HT-29 (cell line): ENCODE results near the gene TMEM167B. TPM values are rescaled to one million over a fixed set of nuclear protein-coding genes. Genes with fewer than 3 reads are reported as not detected.

Source experiments
- DNase-seq: peaks from one replicate; pipeline ENCODE4 v3.0.0-alpha.2; 2015; ENCODE audit warnings: low spot score
- total RNA-seq: library from RNA; depleted of rRNA; stranded (reverse); fragments of >200 nt; shearing (Covaris generic); gene quantifications from 2 replicates; pipeline ENCODE4 v1.2.3, GENCODE V29; 2014

Gene TMEM167B
- total RNA-seq, 1 experiment from 2014 or later: 16.4 TPM

- DNase-seq: no peak
Measured at GRCh38 chr1:109080441-109081082, 10.0 kb upstream of the TMEM167B start.

- no peak for DNase-seq
Measured at GRCh38 chr1:109083501-109083900, 7.1 kb upstream of the TMEM167B start.

- DNase-seq: no peak
Measured at GRCh38 chr1:109083923-109084322, 6.6 kb upstream of the TMEM167B start.

- no peak for DNase-seq
Measured at GRCh38 chr1:109084563-109085517, 5.7 kb upstream of the TMEM167B start.

GRCh38 chr1:109089242-109090015 lies 1.1 kb upstream of the TMEM167B start:
- peak; percentile 90 for DNase-seq

GRCh38 chr1:109091078-109091838 lies 694 bp downstream of the TMEM167B start:
- DNase-seq: peak; percentile 65

GRCh38 chr1:109091839-109092193 lies 1.3 kb downstream of the TMEM167B start:
- no peak for DNase-seq

GRCh38 chr1:109094377-109094803 lies 3.8 kb downstream of the TMEM167B start:
- no peak for DNase-seq

- DNase-seq: no peak
Measured at GRCh38 chr1:109094871-109095270, 4.3 kb downstream of the TMEM167B start.

GRCh38 chr1:109095631-109096030 lies 5.1 kb downstream of the TMEM167B start:
- no peak for DNase-seq

GRCh38 chr1:109096120-109096519 lies 5.6 kb downstream of the TMEM167B start:
- DNase-seq: no peak

GRCh38 chr1:109099938-109100773 lies 9.6 kb downstream of the TMEM167B start:
- peak; percentile 98 for DNase-seq

GRCh38 chr1:109104364-109105151 lies 14.0 kb downstream of the TMEM167B start:
- DNase-seq: no peak

- no peak for DNase-seq
Measured at GRCh38 chr1:109105881-109106280, 15.3 kb downstream of the TMEM167B start.

GRCh38 chr1:109107785-109108184 lies 17.2 kb downstream of the TMEM167B start:
- no peak for DNase-seq

- DNase-seq: no peak
Measured at GRCh38 chr1:109109906-109110305, 19.3 kb downstream of the TMEM167B start.

GRCh38 chr1:109111386-109112055 lies 21.0 kb downstream of the TMEM167B start:
- DNase-seq: no peak

GRCh38 chr1:109112056-109112651 lies 21.6 kb downstream of the TMEM167B start:
- peak; percentile 50 for DNase-seq
